ENCODE results near the gene SIL1.
A peak's percentile ranks its signal among the peaks of the same experiment; 100 is the strongest.
"Not testable (repeated sequence)": the region's sequence is repeated elsewhere in the genome, so short reads cannot be mapped to it uniquely, and the experiment has no call there.

Gene SIL1

GRCh38 chr5:139199321-139199720 is 1.2 kb upstream of the SIL1 start:
- DNase-seq, result no peak

DNA sequence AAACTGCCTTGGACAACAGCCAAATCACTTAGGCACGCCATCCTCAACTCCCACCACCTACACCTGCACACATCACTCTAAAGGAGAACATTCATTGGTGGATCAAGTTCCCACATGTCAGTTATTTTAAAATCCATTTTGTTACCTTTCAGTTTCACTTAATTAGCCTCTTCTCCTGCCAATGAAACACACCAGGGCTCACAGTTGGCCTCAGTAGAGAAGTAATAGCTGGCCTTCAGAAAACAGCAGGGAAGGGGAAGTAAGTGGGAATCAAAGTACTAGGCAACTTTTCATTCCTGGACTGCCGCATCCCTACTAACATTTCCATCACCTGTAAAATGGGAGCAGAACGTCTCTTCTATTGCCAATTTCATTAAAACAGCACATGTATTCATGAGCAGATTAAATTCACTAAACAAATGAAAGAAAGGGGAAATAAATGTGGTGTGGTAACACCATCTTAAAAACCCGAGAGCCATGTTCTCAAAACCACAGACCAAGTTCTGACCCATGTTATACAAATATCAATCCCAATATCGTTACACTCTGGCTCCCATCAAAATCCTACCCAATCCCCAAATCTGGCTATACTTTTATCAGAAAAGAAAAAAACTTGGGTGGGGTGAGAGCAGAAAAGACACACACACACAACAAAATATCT is 1.7 kb downstream of the SIL1 start:
- DNase-seq, result no peak

DNA sequence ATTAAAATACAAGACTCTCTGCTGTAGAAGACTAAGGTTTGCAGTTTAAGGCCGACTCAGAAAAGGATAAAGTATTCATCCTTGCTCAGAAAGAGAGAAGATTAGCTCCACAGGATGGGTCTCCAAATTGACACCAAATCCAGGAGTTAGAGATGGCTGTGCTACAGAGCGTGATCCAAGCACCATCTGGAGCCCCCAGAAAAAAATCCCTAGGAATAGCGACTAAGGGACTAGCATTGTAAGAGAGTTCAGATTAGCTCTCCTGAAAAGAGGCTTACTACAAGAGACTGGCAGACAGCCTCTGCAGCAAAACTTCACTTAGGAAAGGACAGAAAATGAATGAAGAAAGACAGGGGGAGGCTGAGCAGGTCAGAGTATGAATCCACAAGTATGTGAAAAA is 3.7 kb downstream of the SIL1 start:
- DNase-seq, result no peak

- DNase-seq, result no peak
Measured at GRCh38 chr5:139193928-139194327, 4.2 kb downstream of the SIL1 start.

DNA sequence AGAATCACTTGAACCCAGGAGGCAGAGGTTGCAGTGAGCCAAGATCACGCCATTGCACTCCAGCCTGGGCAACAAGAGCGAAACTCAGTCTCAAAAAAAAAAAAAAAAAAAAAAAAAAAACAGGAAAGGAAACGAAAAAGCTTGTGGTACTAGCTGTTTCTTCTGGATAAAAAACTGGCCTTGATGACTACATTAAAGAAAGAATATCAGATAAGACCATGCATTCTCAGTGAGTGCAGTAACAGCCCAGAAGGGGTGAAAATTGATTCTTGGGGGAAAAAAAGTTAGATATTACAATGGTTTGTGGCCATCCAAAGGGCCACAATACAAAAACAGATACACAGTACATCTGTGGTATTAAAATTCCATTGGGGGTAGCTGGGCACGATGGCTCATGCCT is 5.3 kb downstream of the SIL1 start:
- DNase-seq, result not testable (repeated sequence)

DNA sequence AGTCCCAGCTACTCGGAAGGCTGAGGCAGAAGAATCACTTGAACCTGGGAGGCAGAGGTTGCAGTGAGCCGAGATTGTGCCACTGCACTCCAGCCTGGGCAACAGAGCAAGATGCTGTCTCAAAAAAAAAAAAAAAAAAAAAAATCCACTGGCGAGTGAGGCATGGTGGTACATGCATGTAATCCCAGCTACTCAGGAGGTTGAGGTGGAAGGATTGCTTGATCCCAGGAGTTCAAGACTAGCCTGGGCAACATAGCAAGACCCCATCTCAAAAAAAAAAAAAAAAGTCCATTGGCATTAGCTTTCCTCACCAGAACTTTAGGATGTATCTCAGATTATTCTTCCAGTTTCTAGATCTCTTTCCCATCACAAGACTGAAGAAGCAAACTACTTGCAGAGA is 6.2 kb downstream of the SIL1 start:
- not testable (repeated sequence) for DNase-seq

GRCh38 chr5:139190125-139190524 is 8.0 kb downstream of the SIL1 start:
- no peak for DNase-seq

- DNase-seq, result no peak
Measured at GRCh38 chr5:139188558-139189270, 9.5 kb downstream of the SIL1 start.

DNA sequence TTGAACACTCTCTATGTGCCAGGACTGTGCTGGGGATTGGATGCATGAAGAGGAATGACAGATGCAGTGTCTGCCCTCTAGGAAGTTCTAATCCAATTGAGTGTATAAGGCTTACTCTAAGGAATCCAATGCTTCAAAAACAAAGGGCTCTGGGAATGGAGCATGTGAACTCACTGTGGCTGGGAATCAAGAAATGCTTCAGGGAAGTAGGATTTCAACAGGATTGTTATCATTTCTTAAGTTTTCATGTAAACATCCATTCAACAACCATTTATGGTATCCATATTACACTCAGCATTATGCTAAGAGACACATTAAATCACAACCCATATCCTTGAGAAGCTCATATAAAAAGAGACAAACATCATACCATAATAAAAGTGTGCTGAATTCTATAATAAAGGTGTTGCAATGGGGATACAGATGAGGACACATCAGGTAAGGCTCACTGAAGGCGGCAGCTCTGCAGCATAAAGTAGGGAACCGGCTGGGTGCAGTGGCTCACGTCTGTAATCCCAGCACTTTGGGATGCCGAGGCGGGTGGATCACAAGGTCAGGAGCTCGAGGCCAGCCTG is 11.3 kb downstream of the SIL1 start:
- DNase-seq, result no peak

DNA sequence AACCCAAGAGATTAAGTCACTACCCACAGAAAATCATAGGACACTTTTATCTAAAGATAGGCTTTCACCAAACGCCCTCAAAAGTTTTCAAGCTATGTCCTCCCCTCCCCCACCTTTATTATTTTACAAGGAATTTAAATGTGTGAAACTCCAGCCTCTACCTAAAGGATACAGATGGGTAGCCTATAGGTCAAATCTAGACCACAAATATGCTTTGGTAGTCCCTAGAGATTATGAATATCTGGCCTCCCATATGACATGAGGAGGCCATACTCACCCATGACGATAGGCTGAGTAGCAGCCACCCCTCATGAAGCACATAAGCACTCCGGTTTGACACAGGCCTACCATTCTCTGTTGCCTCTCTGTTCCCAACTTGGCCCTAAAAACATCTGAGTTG is 11.9 kb downstream of the SIL1 start:
- DNase-seq, result no peak

DNA sequence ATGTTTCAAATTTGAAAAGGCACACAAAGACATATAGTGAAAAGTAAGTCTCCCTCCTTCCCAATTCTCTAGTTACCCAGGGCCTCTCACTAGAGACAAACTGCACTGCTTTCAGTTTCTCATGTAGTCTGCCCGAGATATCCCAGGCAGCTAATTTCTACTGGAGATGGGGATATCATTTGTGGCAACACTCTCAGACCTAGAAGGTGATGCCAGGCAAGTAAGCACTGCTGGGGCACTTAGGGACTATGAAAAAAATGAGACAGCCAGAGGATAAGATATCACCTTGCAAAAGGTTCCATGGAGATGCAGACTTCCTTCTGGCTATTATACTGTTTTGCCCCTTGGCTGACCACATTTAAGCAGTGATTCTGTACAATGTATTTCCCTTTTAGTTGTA is 12.6 kb downstream of the SIL1 start:
- no peak for DNase-seq

DNA sequence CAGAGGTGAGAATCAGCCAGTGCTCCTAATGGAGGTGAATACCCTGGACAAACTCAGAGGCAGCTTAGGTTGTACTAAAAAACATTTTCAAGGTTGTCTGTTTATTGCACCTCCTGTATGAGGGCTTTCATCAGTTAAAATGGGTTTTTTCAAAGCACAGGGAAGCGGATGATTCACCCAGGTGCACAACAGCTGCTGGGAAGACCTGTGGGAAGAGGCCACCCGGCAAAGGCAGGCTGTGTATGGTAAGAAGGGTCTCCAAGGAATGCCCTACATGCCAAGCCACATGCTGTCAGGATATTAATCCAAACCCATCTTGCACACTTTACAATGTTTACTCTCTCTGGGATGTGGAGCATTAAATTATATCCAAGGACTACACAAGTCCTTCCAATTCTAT is 14.7 kb downstream of the SIL1 start:
- DNase-seq, result no peak

DNA sequence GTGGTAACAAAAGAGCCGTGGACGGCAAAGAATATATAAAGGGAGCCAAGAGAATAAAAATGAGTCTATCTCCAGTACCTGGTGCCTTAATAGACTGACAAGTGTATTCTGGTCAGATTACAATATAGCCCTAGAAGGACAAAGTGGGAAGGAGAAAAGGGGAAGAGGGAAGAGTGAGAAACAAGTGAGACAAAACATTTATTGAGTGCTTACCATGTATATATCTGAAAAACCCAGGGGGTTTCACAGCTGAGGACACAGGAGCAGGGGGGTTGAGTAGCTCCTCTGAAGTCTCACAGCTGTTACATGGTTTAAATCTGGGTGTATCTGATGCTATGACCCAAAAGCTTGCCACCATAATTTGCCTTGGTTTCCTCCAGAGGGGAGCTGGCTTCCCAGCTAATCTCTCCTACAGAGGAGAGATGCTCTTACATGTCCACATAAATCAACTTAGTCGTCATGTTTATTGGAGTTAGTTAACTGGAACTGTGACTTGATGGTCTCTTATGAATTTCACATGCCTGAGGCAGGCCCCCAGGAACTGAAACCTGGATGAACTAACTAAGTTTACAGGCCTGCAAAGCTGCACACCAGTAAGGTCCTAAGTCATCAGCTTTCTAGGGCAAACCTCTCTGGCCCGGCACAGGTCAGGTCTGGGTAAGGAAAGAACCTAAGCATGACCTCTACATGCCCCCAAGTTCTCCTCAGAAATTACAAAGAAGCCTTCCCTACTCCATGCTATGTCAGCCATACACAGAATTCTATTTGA is 15.5 kb downstream of the SIL1 start:
- no peak for DNase-seq

DNA sequence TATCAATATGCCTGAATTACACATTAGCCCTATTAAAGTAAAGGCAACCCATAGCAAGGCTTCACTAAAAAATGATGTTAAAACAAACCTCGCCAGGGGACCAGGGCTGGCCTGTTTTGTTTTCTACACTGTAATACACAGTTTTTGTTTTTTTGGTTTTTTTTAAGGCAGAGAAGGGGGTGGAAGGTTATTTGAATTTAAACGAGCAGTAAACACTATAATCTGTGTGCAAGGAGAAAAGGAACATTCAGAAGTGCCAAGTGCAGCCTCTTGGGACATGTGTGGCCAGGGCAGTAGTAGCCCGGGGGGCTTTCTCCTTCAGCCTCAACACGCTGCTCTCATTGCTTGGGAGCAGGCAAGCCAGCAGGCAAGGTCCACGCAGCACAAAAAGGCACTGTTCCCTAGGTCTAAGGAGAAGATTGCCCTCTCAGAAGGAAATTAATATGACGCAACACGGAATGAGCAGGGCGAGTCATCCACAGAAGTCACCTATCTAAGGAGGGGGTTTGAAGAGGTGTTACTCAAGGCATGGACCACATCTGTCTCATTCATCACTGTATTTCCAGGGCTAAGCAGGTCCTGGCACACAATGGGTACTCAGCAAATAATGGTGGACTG is 16.2 kb downstream of the SIL1 start:
- DNase-seq, result peak; percentile 7

- DNase-seq, result no peak
Measured at GRCh38 chr5:139181322-139181730, 16.8 kb downstream of the SIL1 start.

GRCh38 chr5:139180850-139181249 is 17.3 kb downstream of the SIL1 start:
- no peak for DNase-seq

DNA sequence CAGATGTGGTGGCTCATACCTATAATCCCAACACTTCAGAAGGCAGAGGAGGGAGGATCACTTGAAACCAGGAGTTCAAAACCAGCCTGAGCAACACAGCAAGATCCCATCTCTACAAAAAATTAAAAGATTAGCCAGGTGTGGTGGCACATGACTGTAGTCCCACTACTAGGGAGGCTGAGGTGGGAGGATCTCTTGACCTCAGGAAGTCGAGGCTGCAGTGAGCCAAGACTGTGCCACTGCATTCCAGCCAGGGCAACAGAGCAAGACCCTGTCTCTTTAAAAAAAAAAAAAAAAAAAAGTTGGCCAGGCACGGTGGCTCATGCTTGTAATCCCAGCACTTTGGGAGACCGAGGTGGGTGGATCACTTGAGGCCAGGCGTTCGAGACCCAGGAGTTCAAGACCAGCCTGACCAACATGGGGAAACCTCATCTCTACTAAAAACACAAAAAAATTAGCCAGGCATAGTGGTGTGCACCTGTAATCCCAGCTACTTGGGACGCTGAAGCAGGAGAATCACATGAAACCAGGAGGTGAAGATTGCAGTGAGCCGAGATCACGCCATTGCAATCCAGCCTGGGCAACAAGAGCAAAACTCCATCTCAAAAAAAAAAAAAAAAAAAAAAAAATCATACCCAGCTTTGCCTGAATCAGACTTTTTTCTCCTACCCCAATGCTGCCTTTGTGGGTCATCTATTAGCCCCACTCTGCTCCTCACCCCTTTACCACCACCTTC is 18.2 kb downstream of the SIL1 start:
- DNase-seq, result not testable (repeated sequence)

DNA sequence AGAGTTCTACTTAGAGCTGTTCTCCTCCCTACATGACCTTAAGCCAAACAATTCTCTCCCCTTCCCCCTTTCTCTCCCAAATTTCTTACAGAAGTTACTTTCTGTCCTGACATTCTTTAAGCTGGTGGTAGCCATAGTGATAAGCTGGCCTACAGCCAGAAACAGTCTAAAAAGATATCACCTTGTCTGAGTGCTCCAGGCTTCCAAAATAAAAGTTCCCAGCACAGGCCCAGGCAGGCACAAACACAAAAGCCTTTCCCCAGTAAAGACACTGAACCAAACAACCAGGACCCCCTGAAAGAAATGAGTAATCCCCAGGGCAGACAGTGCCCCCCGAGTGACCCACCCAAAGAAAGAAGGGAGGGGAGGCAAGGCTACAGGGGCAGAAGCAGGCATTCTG is 19.2 kb downstream of the SIL1 start:
- no peak for DNase-seq

- no peak for DNase-seq
Measured at GRCh38 chr5:139178589-139178917, 19.6 kb downstream of the SIL1 start.

GRCh38 chr5:139177809-139178588 is 20.2 kb downstream of the SIL1 start:
- no peak for DNase-seq

DNA sequence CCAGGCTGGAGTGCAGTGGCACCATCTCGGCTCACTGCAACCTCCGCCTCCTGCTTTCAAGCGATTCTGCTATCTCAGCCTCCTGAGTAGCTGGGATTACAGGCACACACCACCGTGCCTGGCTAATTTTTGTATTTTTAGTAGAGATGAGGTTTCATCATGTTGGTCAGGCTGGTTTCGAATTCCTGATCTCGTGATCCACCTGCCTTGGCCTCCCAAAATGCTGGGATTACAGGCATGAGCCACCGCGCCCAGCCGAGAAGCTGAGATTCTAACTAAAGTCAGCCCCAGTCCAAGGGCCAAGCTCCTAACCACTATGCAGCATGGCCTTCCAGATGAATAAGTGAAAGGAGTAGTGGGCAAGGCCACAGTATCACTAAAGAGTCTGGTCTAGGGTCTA is 20.9 kb downstream of the SIL1 start:
- DNase-seq, result not testable (repeated sequence)

DNA sequence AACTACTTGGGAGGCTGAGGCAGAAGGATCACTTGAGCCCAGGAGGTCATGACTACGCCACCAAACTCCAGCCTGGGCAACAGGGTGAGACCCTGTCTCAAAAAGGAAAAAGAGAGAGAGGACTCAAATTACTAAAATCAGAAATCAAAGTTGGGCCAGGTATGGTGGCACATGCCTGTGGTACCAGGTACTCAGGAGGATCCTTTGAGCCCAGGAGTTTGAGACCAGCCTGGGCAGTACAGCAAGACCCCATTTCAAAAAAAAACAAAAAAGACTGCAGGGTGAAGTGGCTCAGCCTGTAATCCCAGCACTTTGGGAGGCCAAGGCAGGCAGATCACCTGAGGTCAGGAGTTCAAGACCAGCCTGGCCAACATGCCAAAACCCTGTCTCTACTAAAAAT is 23.8 kb downstream of the SIL1 start:
- not testable (repeated sequence) for DNase-seq

All from NK-92 treated with Interleukin-12 subunit alpha and Interleukin-12 subunit beta, amount 100 ng/mL, for 24 hours (cell line).